HepG2 (cell line): ENCODE measurements around the gene GALNT16. TPM values are rescaled to one million over a fixed set of nuclear protein-coding genes. Genes with fewer than 3 reads are reported as not detected.
A peak's percentile ranks its signal among the peaks of the same experiment; 100 is the strongest.

Experiments used
- HMGXB4 ChIP-seq, 2 experiments: sonication (generic) in 1 of 2; formaldehyde crosslinking in 1 of 2; IDR thresholded peaks; 2 replicates each; pipeline versions ENCODE4 v1.4.0 to v1.6.1; 2018 to 2020; ENCODE audit warnings: missing genetic modification reagents in 2 of 2, borderline replicate concordance in 1 of 2, low read depth in 1 of 2, mild to moderate bottlenecking in 1 of 2, missing biosample characterization in 1 of 2
- HNF1A ChIP-seq, 2 experiments: sonication (generic) in 1 of 2; formaldehyde crosslinking in 1 of 2; IDR thresholded peaks; 2 replicates each; pipeline versions ENCODE4 v1.4.0 to v1.6.1; 2016 to 2020; ENCODE audit warnings: borderline replicate concordance in 1 of 2, low read depth in 1 of 2, mild to moderate bottlenecking in 1 of 2, missing genetic modification reagents in 1 of 2
- NFATC3 ChIP-seq: sonication (generic); formaldehyde crosslinking; IDR thresholded peaks from 2 replicates; pipeline ENCODE4 v1.5.1; 2020; ENCODE audit warnings: mild to moderate bottlenecking, missing genetic modification reagents
- PPARG ChIP-seq: conservative IDR thresholded peaks from 2 replicates; pipeline ENCODE4 v1.6.1; 2016; ENCODE audit warnings: missing biosample characterization, missing genetic modification reagents
- RBM22 ChIP-seq: fragments of 200-400 bp; formaldehyde crosslinking; optimal IDR thresholded peaks from 2 replicates; pipeline ENCODE3; 2017; ENCODE audit warnings: mild to moderate bottlenecking, low read length, moderate library complexity
- TBL1XR1 ChIP-seq: fragments of 150-350 bp; IDR thresholded peaks from 2 replicates; pipeline ENCODE4 v1.6.1; 2014; ENCODE audit warnings: borderline replicate concordance, low read length; ENCODE audit not compliant: partially characterized antibody
- TGIF2 ChIP-seq: IDR thresholded peaks from 2 replicates; pipeline ENCODE4 v1.6.1; 2016; ENCODE audit warnings: control low read depth, missing compliant biosample characterization
- THRA ChIP-seq: sonication (generic); formaldehyde crosslinking; IDR thresholded peaks from 2 replicates; pipeline ENCODE4 v1.4.0; 2020; ENCODE audit warnings: missing genetic modification reagents, borderline replicate concordance
- U2AF2 ChIP-seq: fragments of 200-400 bp; formaldehyde crosslinking; IDR thresholded peaks from 2 replicates; pipeline ENCODE4 v1.6.1; 2017; ENCODE audit warnings: low read depth, mild to moderate bottlenecking, low read length
- ZFP1 ChIP-seq: IDR thresholded peaks from 2 replicates; pipeline ENCODE4 v1.6.1; 2016
- ZFP36L2 ChIP-seq: sonication (generic); formaldehyde crosslinking; IDR thresholded peaks from 2 replicates; pipeline ENCODE4 v1.4.0; 2020; ENCODE audit warnings: missing genetic modification reagents
- ZFY ChIP-seq: sonication (generic); formaldehyde crosslinking; IDR thresholded peaks from 2 replicates; pipeline ENCODE4 v1.4.0; 2020; ENCODE audit warnings: missing genetic modification reagents
- ZNF460 ChIP-seq: sonication (generic); formaldehyde crosslinking; IDR thresholded peaks from 2 replicates; pipeline ENCODE4 v1.5.1; 2020; ENCODE audit warnings: missing genetic modification reagents, mild to moderate bottlenecking, borderline replicate concordance
- ZNF678 ChIP-seq: sonication (generic); formaldehyde crosslinking; IDR thresholded peaks from 2 replicates; pipeline ENCODE4 v1.4.0; 2020; ENCODE audit warnings: mild to moderate bottlenecking, missing genetic modification reagents
- ZNF773 ChIP-seq: sonication (generic); formaldehyde crosslinking; IDR thresholded peaks from 2 replicates; pipeline ENCODE4 v1.4.0; 2020; ENCODE audit warnings: missing genetic modification reagents, borderline replicate concordance
- ZNF891 ChIP-seq: sonication (generic); formaldehyde crosslinking; IDR thresholded peaks from 2 replicates; pipeline ENCODE4 v1.5.0; 2020; ENCODE audit warnings: mild to moderate bottlenecking, missing genetic modification reagents
- polyA plus RNA-seq, 8 experiments: library from polyadenylated mRNA; depleted of rRNA in 3 of 8; stranded (reverse) in 7 of 8; unstranded in 1 of 8; fragments of >200 nt; fragmentation: Illumina TruSeq in 4 of 8; extraction: Trizol in 4 of 8; gene quantifications; 2 replicates each; pipeline versions ENCODE4 v1.2.1 to v1.2.3, GENCODE V29; 2011 to 2016; ENCODE audit warnings: low read depth in 4 of 8, missing spikeins in 1 of 8, mixed read lengths in 1 of 8; ENCODE audit not compliant: insufficient read depth in 1 of 8
- total RNA-seq, 5 experiments: library from RNA; depleted of rRNA; stranded (reverse); fragments of >200 nt; fragmentation: Illumina TruSeq; extraction: Trizol; gene quantifications; 2 replicates each; pipeline ENCODE4 v1.2.3, GENCODE V29; 2016; ENCODE audit warnings: low read depth in 1 of 5
- TF ChIP-seq, protein P1 (sequence below): sonication (generic); formaldehyde crosslinking; IDR thresholded peaks from 2 replicates; pipeline ENCODE4 v1.4.0; 2020; ENCODE audit warnings: missing genetic modification reagents, borderline replicate concordance
- TF ChIP-seq, protein P2 (sequence below): sonication (generic); formaldehyde crosslinking; IDR thresholded peaks from 2 replicates; pipeline ENCODE4 v1.4.0; 2020; ENCODE audit warnings: missing genetic modification reagents; ENCODE audit errors: not compliant biosample characterization

GALNT16 gene
- total and polyA plus RNA-seq, 2 of the 13 experiments (the other 11 are each of a cell fraction or from before 2014, with no cell fraction given) = 0.54 to 0.82 TPM

- TF ChIP-seq HNF1A (IDR thresholded peaks at IDR 0.05; ENCODE audit: low read depth) = no peak
- no peak for TF ChIP-seq HNF1A (CRISPR knock-in tag; IDR thresholded peaks at IDR 0.05; ENCODE audit: borderline replicate concordance)
- TF ChIP-seq ZFP1 (CRISPR knock-in tag) = no peak
- no peak for TF ChIP-seq ZNF460
- TF ChIP-seq, protein P1, sequence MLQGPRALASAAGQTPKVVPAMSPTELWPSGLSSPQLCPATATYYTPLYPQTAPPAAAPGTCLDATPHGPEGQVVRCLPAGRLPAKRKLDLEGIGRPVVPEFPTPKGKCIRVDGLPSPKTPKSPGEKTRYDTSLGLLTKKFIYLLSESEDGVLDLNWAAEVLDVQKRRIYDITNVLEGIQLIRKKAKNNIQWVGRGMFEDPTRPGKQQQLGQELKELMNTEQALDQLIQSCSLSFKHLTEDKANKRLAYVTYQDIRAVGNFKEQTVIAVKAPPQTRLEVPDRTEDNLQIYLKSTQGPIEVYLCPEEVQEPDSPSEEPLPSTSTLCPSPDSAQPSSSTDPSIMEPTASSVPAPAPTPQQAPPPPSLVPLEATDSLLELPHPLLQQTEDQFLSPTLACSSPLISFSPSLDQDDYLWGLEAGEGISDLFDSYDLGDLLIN (CRISPR knock-in tag) = no peak
- no peak; the same call in 1 of the 2 replicates for TF ChIP-seq ZFY (CRISPR knock-in tag)
- TF ChIP-seq ZNF891 (CRISPR knock-in tag) = no peak
- TF ChIP-seq PPARG = no peak
- no peak for TF ChIP-seq THRA (CRISPR knock-in tag)
- TF ChIP-seq ZFP36L2 (CRISPR knock-in tag) = no peak
- TF ChIP-seq, protein P2, sequence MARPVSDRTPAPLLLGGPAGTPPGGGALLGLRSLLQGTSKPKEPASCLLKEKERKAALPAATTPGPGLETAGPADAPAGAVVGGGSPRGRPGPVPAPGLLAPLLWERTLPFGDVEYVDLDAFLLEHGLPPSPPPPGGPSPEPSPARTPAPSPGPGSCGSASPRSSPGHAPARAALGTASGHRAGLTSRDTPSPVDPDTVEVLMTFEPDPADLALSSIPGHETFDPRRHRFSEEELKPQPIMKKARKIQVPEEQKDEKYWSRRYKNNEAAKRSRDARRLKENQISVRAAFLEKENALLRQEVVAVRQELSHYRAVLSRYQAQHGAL = no peak
- no peak for TF ChIP-seq ZNF773 (CRISPR knock-in tag)
- no peak for TF ChIP-seq RBM22
- no peak for TF ChIP-seq TBL1XR1
- TF ChIP-seq ZNF678 = no peak
- peak in 1 of 2 experiments; percentile 74; a peak in 2 of 4 replicates for TF ChIP-seq HMGXB4 (CRISPR knock-in tag; IDR thresholded peaks at IDR 0.05; ENCODE audit: borderline replicate concordance in 1 of 2, low read depth in 1 of 2)
- TF ChIP-seq NFATC3 (CRISPR knock-in tag) = no peak
- TF ChIP-seq TGIF2 = 0 out of 2 replicates have a peak, but pooled peaks have one; percentile 47
- TF ChIP-seq U2AF2 = no peak
Observed at GRCh38 chr14:69260861-69261564, 1.1 kb downstream of the GALNT16 start (continued).
